Measurements from ENCODE around the gene KRT4. TPM values are rescaled to one million over a fixed set of nuclear protein-coding genes. Genes with fewer than 3 reads are reported as not detected.
A peak's percentile ranks its signal among the peaks of the same experiment; 100 is the strongest.

Gene KRT4
- total RNA-seq, 1 donor from 2014 or later = not detected

GRCh38 chr12:52818887-52819420 lies 5.0 kb upstream of the KRT4 start:
- H3K27me3 ChIP-seq = no peaks in the 10 kb centered on the region
- no peak overlapping the region for H3K9ac ChIP-seq
- Mint-ChIP-seq H3K4me3 (no peak overlapping the region), H3K27ac (no peak overlapping the region), H3K27me3 (ENCODE audit: insufficient read depth, low read depth) (peaks cover 15% of the 10 kb centered on the region), H3K4me1 (peaks cover 25% of the 10 kb centered on the region), H3K9me3 (no peaks in the 10 kb centered on the region), H3K36me3 (no peaks in the 10 kb centered on the region)
- H3K79me2 ChIP-seq (ENCODE audit: low read depth) = no peaks in the 10 kb centered on the region
- no peaks in the 10 kb centered on the region for H3K36me3 ChIP-seq
- H4K20me1 ChIP-seq (ENCODE audit: low read depth) = no peaks in the 10 kb centered on the region
- DNase-seq (ENCODE audit: low spot score) = no peak
- H3K4me2 ChIP-seq = peak overlapping the region; percentile 45
- H3F3A ChIP-seq (ENCODE audit: low read depth) = peaks cover 12% of the 10 kb centered on the region
- peaks cover 40% of the 10 kb centered on the region for H3K4me1 ChIP-seq
- no peaks in the 10 kb centered on the region for H3K9me3 ChIP-seq (ENCODE audit: low read depth)
- H2AFZ ChIP-seq (replicated peaks) = no peak overlapping the region
- no peak overlapping the region for H3K4me3 ChIP-seq
- H3K27ac ChIP-seq = peak overlapping the region; percentile 65
- no peak for TF ChIP-seq CTCF (IDR thresholded peaks at IDR 0.05)
- no peak for TF ChIP-seq EZH2 (IDR thresholded peaks at IDR 0.05)
- TF ChIP-seq EZH2phosphoT487 (IDR thresholded peaks at IDR 0.05) = no peak

- no peaks in the 10 kb centered on the region for H3K27me3 ChIP-seq
- DNase-seq (ENCODE audit: low spot score) = peak; percentile 87
- H3K9ac ChIP-seq = no peak overlapping the region
- no peaks in the 10 kb centered on the region for H3K9me3 ChIP-seq (ENCODE audit: low read depth)
- H3K27ac ChIP-seq = peak overlapping the region; percentile 65
- no peak overlapping the region for H2AFZ ChIP-seq (replicated peaks)
- TF ChIP-seq EZH2phosphoT487 (IDR thresholded peaks at IDR 0.05) = no peak
- TF ChIP-seq CTCF (IDR thresholded peaks at IDR 0.05) = no peak
- TF ChIP-seq EZH2 (IDR thresholded peaks at IDR 0.05) = no peak
- no peak overlapping the region for H3K4me3 ChIP-seq
- Mint-ChIP-seq H3K4me3 (no peak overlapping the region), H3K9me3 (no peaks in the 10 kb centered on the region), H3K27ac (peak overlapping the region; percentile 75), H3K36me3 (no peaks in the 10 kb centered on the region), H3K4me1 (peaks cover 25% of the 10 kb centered on the region), H3K27me3 (ENCODE audit: insufficient read depth, low read depth) (peaks cover 15% of the 10 kb centered on the region)
- peaks cover 40% of the 10 kb centered on the region for H3K4me1 ChIP-seq
- peak overlapping the region; percentile 45 for H3K4me2 ChIP-seq
- no peaks in the 10 kb centered on the region for H3K79me2 ChIP-seq (ENCODE audit: low read depth)
- H4K20me1 ChIP-seq (ENCODE audit: low read depth) = no peaks in the 10 kb centered on the region
- H3K36me3 ChIP-seq = no peaks in the 10 kb centered on the region
- peaks cover 12% of the 10 kb centered on the region for H3F3A ChIP-seq (ENCODE audit: low read depth)
Observed at GRCh38 chr12:52818388-52818787, 4.5 kb upstream of the KRT4 start.

- no peaks in the 10 kb centered on the region for H3K27me3 ChIP-seq
- H2AFZ ChIP-seq (replicated peaks) = no peak overlapping the region
- H3F3A ChIP-seq (ENCODE audit: low read depth) = peaks cover 12% of the 10 kb centered on the region
- H3K4me3 Mint-ChIP-seq = no peak overlapping the region
- H3K27ac ChIP-seq = no peak overlapping the region
- TF ChIP-seq EZH2phosphoT487 (IDR thresholded peaks at IDR 0.05) (no peak), EZH2 (IDR thresholded peaks at IDR 0.05) (no peak), CTCF (IDR thresholded peaks at IDR 0.05) (no peak)
- no peak overlapping the region for H3K4me2 ChIP-seq
- no peaks in the 10 kb centered on the region for H3K9me3 Mint-ChIP-seq
- H3K36me3 Mint-ChIP-seq = no peaks in the 10 kb centered on the region
- peaks cover 25% of the 10 kb centered on the region for H3K4me1 Mint-ChIP-seq
- no peaks in the 10 kb centered on the region for H4K20me1 ChIP-seq (ENCODE audit: low read depth)
- H3K36me3 ChIP-seq = no peaks in the 10 kb centered on the region
- no peaks in the 10 kb centered on the region for H3K9me3 ChIP-seq (ENCODE audit: low read depth)
- H3K27ac Mint-ChIP-seq = no peak overlapping the region
- peaks cover 40% of the 10 kb centered on the region for H3K4me1 ChIP-seq
- H3K79me2 ChIP-seq (ENCODE audit: low read depth) = no peaks in the 10 kb centered on the region
- H3K27me3 Mint-ChIP-seq (ENCODE audit: insufficient read depth, low read depth) = peaks cover 13% of the 10 kb centered on the region
- DNase-seq (ENCODE audit: low spot score) = no peak
- H3K4me3 ChIP-seq = no peak overlapping the region
- no peak overlapping the region for H3K9ac ChIP-seq
Observed at GRCh38 chr12:52817699-52818238, 3.9 kb upstream of the KRT4 start.

Measured in neural progenitor cell (in vitro differentiated cells).